RWPE1 (cell line): Measurements from ENCODE around the gene SH3RF3.

Experiments used
- CTCF ChIA-PET: fragments of 350-600 bp; sonication (Branson Sonifier 250); formaldehyde crosslinking; extraction: SDS; loops from one replicate; lab custom pipeline; 2021; lab: Yijun Ruan, JAX
- POLR2A ChIA-PET: fragments of 400-600 bp; formaldehyde crosslinking; extraction: SDS; loops from one replicate; lab custom pipeline; 2020; ENCODE audit warnings: antibody characterized with exemption; ENCODE audit not compliant: low non-redundant PET; lab: Yijun Ruan, JAX
- DNase-seq: peaks from one replicate; pipeline ENCODE4 v3.0.0; 2012; ENCODE audit warnings: low spot score
- H3K27ac ChIP-seq: fragments of 450-650 bp; 2 replicates; pipeline ENCODE4 v1.5.1; 2017
- CTCF ChIP-seq: fragments of 450-650 bp; conservative IDR thresholded peaks from 2 replicates; pipeline ENCODE4 v1.5.1; 2017; ENCODE audit warnings: low read depth, mild to moderate bottlenecking

The SH3RF3 gene

GRCh38 chr2:109234355-109234754, 105.3 kb downstream of the SH3RF3 start:
- CTCF ChIA-PET = no interaction called here

GRCh38 chr2:109236147-109236546, 107.1 kb downstream of the SH3RF3 start:
- DNase-seq = no peak
- CTCF ChIA-PET = interaction anchor here (0.5 kb wide), 1 partner anchor 110 kb away, joined by 3 read pairs; no protein-coding TSS in a partner anchor
- POLR2A ChIA-PET = no interaction called here
- no peak for TF ChIP-seq CTCF
- H3K27ac ChIP-seq = no peak overlapping the region

More at GRCh38 chr2:109234355-109234754, 105.3 kb downstream of the SH3RF3 start:
- no peak for DNase-seq
- TF ChIP-seq CTCF = no peak
- POLR2A ChIA-PET = no interaction called here
- no peak overlapping the region for H3K27ac ChIP-seq

GRCh38 chr2:109237792-109238191, 108.8 kb downstream of the SH3RF3 start:
- no peak for DNase-seq
- no peak overlapping the region; the same call in 1 of the 2 replicates for H3K27ac ChIP-seq
- ChIA-PET POLR2A (no interaction called here), CTCF (no interaction called here)
- no peak for TF ChIP-seq CTCF

- ChIA-PET POLR2A (no interaction called here), CTCF (no interaction called here)
- peak overlapping the region; percentile 78 for H3K27ac ChIP-seq
Observed at GRCh38 chr2:109238580-109238979, 109.6 kb downstream of the SH3RF3 start.

GRCh38 chr2:109239720-109240119, 110.7 kb downstream of the SH3RF3 start:
- H3K27ac ChIP-seq = peak overlapping the region; percentile 78
- CTCF ChIA-PET = no interaction called here
- POLR2A ChIA-PET = no interaction called here
- peak; percentile 36 for DNase-seq
- no peak for TF ChIP-seq CTCF

More at GRCh38 chr2:109238580-109238979, 109.6 kb downstream of the SH3RF3 start:
- peak; percentile 72 for DNase-seq
- no peak for TF ChIP-seq CTCF

- POLR2A ChIA-PET = interaction anchor here (0.7 kb wide), 1 partner anchor 208 kb away, joined by 5 read pairs; no protein-coding TSS in a partner anchor
- TF ChIP-seq CTCF = no peak
- CTCF ChIA-PET = no interaction called here
- H3K27ac ChIP-seq = peak overlapping the region; percentile 93
- no peak for DNase-seq
Observed at GRCh38 chr2:109242210-109242653, 113.2 kb downstream of the SH3RF3 start.
